ENCODE results near the gene LGALS3BP.

Gene LGALS3BP

GRCh38 chr17:78981010-78981888, 1.5 kb upstream of the LGALS3BP start:
- no peak for DNase-seq (ENCODE audit: low read depth)

GRCh38 chr17:78980624-78980972, 875 bp upstream of the LGALS3BP start:
- DNase-seq (ENCODE audit: low read depth): no peak

GRCh38 chr17:78977997-78978973, 1.4 kb downstream of the LGALS3BP start:
- DNase-seq (ENCODE audit: low read depth): no peak

- no peak for DNase-seq (ENCODE audit: low read depth)
Observed at GRCh38 chr17:78977681-78977943, 2.1 kb downstream of the LGALS3BP start.

GRCh38 chr17:78976907-78977680, 2.6 kb downstream of the LGALS3BP start:
- no peak for DNase-seq (ENCODE audit: low read depth)

GRCh38 chr17:78974635-78975591, 4.8 kb downstream of the LGALS3BP start:
- DNase-seq (ENCODE audit: low read depth): no peak

- DNase-seq (ENCODE audit: low read depth): no peak
Observed at GRCh38 chr17:78973792-78974520, 5.8 kb downstream of the LGALS3BP start.

- no peak for DNase-seq (ENCODE audit: low read depth)
Observed at GRCh38 chr17:78973196-78973595, 6.5 kb downstream of the LGALS3BP start.

GRCh38 chr17:78972507-78973105, 7.1 kb downstream of the LGALS3BP start:
- DNase-seq (ENCODE audit: low read depth): no peak

- no peak for DNase-seq (ENCODE audit: low read depth)
Observed at GRCh38 chr17:78971756-78972506, 7.8 kb downstream of the LGALS3BP start.

GRCh38 chr17:78970834-78971755, 8.6 kb downstream of the LGALS3BP start:
- DNase-seq (ENCODE audit: low read depth): peak; percentile 69

- no peak for DNase-seq (ENCODE audit: low read depth)
Observed at GRCh38 chr17:78969865-78970264, 9.9 kb downstream of the LGALS3BP start.

- DNase-seq (ENCODE audit: low read depth): no peak
Observed at GRCh38 chr17:78967782-78968362, 11.9 kb downstream of the LGALS3BP start.

GRCh38 chr17:78966910-78967600, 12.7 kb downstream of the LGALS3BP start:
- no peak for DNase-seq (ENCODE audit: low read depth)

- no peak for DNase-seq (ENCODE audit: low read depth)
Observed at GRCh38 chr17:78966123-78966813, 13.5 kb downstream of the LGALS3BP start.

GRCh38 chr17:78965491-78965924, 14.2 kb downstream of the LGALS3BP start:
- DNase-seq (ENCODE audit: low read depth): no peak

GRCh38 chr17:78963378-78963777, 16.3 kb downstream of the LGALS3BP start:
- DNase-seq (ENCODE audit: low read depth): no peak
